Muscle layer of colon (tissue), 2 donors: ENCODE data around the gene P2RY2.
"Not testable (repeated sequence)": the region's sequence is repeated elsewhere in the genome, so short reads cannot be mapped to it uniquely, and the experiment has no call there.

ENCODE experiments used
- H3K27ac ChIP-seq: one replicate; pipeline ENCODE4 v1.7.0; 2013; ENCODE audit warnings: low read depth, mild to moderate bottlenecking, low read length, moderate library complexity
- H3K27me3 ChIP-seq, 2 donors: one replicate each; pipeline ENCODE4 v1.7.0; 2013; ENCODE audit warnings: low read length in 2 of 2, mild to moderate bottlenecking in 2 of 2; ENCODE audit not compliant: insufficient read depth in 2 of 2, control insufficient read depth in 1 of 2
- H3K36me3 ChIP-seq: one replicate; pipeline ENCODE4 v1.7.0; 2013; ENCODE audit warnings: mild to moderate bottlenecking, low read length; ENCODE audit not compliant: insufficient read depth
- H3K4me1 ChIP-seq: one replicate; pipeline ENCODE4 v1.7.0; 2013; ENCODE audit warnings: mild to moderate bottlenecking, low read length; ENCODE audit not compliant: insufficient read depth
- H3K4me3 ChIP-seq, 2 donors: one replicate each; pipeline ENCODE4 v1.7.0; 2013; ENCODE audit warnings: low read length in 2 of 2, low read depth in 1 of 2, mild to moderate bottlenecking in 1 of 2, moderate library complexity in 1 of 2
- H3K9ac ChIP-seq: one replicate; pipeline ENCODE4 v1.7.0; 2013; ENCODE audit warnings: low read length
- H3K9me3 ChIP-seq: one replicate; pipeline ENCODE4 v1.7.0; 2013; ENCODE audit warnings: mild to moderate bottlenecking, low read length
- donor health status: abdominal sarcoma.
- donor health status: Adenocarcinoma of cecum.

P2RY2 gene

GRCh38 chr11:73189723-73190556, 28.1 kb upstream of the P2RY2 start:
- H3K9me3 ChIP-seq, result no peaks in the 10 kb centered on the region
- no peak overlapping the region for H3K4me3 ChIP-seq
- H3K27ac ChIP-seq, result no peak overlapping the region
- H3K36me3 ChIP-seq, result no peaks in the 10 kb centered on the region
- H3K4me1 ChIP-seq, result no peaks in the 10 kb centered on the region
- H3K9ac ChIP-seq, result no peak overlapping the region
- H3K27me3 ChIP-seq, result no peaks in the 10 kb centered on the region

- no peaks in the 10 kb centered on the region for H3K36me3 ChIP-seq
- no peaks in the 10 kb centered on the region for H3K27me3 ChIP-seq
- H3K27ac ChIP-seq, result no peak overlapping the region
- H3K9ac ChIP-seq, result no peak overlapping the region
- H3K9me3 ChIP-seq, result no peaks in the 10 kb centered on the region
- no peaks in the 10 kb centered on the region for H3K4me1 ChIP-seq
- no peak overlapping the region for H3K4me3 ChIP-seq
Measured at GRCh38 chr11:73190557-73190885, 27.6 kb upstream of the P2RY2 start.

DNA sequence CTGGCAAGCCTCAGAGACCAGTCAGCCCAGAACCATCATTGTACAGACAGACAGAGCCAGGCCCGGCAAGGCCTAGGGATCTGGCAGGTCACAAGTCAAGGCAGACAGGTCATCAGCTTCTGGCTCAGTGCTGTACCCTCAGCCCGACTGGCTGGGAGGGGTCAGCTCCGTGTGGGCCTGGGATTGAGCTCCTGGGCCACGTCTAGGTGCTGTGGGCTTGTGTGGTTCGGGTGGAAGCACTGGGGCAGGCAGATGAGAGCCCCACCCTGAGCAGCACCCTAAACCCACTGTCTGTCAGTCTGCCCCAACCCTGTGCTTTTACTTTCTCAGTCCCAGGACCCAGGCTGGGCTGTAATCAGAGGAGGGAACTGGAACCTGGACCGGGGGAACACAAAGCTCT, 26.9 kb upstream of the P2RY2 start:
- Histone ChIP-seq H3K9ac (no peak overlapping the region), H3K36me3 (no peaks in the 10 kb centered on the region), H3K27ac (no peak overlapping the region), H3K4me3 (no peak overlapping the region), H3K9me3 (no peaks in the 10 kb centered on the region), H3K4me1 (no peaks in the 10 kb centered on the region), H3K27me3 (no peaks in the 10 kb centered on the region)

DNA sequence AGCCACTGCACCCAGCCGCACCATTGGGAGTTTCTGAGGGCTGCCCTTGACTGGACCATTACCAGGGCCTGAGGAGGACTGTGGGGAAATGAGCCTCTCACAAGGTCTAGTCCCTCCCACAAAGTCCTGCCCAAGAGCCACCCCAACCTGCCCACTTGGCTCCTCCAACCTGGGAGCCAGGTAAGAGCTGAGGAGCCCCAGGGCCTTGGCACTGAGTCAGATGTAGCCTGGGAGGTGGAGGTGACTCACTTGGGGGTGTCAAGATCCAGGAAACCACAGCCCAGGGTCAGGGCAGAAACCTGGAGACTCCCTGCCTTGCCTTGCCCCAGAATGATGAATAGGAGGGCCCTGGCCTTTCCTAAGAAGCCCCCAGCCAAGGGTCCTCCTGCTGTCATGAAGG, 25.8 kb upstream of the P2RY2 start:
- Histone ChIP-seq H3K9me3 (no peaks in the 10 kb centered on the region), H3K9ac (no peak overlapping the region), H3K4me3 (no peak overlapping the region), H3K36me3 (no peaks in the 10 kb centered on the region), H3K27ac (no peak overlapping the region), H3K27me3 (no peaks in the 10 kb centered on the region), H3K4me1 (no peaks in the 10 kb centered on the region)

DNA sequence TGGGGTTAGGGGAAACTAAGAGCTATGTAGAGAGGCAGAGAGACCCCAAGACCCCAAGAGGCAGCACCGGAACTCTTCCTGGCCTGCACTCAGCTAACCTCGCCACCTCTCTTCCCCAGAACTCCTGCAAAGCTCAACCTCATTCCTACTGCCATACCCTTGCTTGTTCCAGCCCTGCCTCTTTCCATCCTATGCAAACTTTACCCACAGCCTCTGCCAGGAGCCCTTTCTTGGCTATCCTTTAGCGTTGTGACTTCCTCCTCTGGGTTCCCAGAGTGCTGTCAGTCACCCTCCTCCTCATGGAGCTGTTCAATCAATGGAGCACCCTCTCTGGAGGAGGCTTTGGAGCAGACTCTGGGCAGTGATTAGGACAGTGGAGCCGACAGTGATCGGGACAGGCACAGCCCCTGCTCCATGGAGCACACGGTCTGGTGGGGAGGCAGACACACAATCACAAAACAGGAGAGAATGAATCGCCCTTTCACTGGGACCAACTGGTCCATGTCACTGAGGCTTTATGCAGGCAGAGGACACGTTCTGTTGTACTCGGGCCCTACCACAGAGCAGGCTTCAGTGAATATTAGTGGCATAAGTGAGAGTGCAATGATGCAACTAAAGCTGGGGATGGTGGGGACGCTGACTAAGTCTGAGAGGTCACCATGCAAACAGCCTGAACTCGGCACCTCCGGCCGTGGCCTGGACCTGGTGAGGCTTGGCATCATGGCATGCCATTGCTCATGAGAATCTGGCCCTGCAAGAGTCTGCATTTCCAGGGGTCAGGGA, 24.6 kb upstream of the P2RY2 start:
- Histone ChIP-seq H3K27ac (no peak overlapping the region), H3K27me3 (no peaks in the 10 kb centered on the region), H3K4me1 (no peaks in the 10 kb centered on the region), H3K36me3 (no peaks in the 10 kb centered on the region), H3K9me3 (no peaks in the 10 kb centered on the region), H3K9ac (no peak overlapping the region), H3K4me3 (no peak overlapping the region)

- Histone ChIP-seq H3K27ac (no peak overlapping the region), H3K9ac (no peak overlapping the region), H3K9me3 (no peaks in the 10 kb centered on the region)
Measured at GRCh38 chr11:73194034-73194507, 24.0 kb upstream of the P2RY2 start.

GRCh38 chr11:73194593-73194992, 23.5 kb upstream of the P2RY2 start:
- Histone ChIP-seq H3K27me3 (no peaks in the 10 kb centered on the region), H3K9me3 (no peaks in the 10 kb centered on the region), H3K4me1 (no peaks in the 10 kb centered on the region), H3K9ac (no peak overlapping the region), H3K27ac (no peak overlapping the region), H3K36me3 (no peaks in the 10 kb centered on the region), H3K4me3 (no peak overlapping the region)

More at GRCh38 chr11:73194034-73194507, 24.0 kb upstream of the P2RY2 start:
- Histone ChIP-seq H3K4me3 (no peak overlapping the region), H3K27me3 (no peaks in the 10 kb centered on the region), H3K36me3 (no peaks in the 10 kb centered on the region), H3K4me1 (no peaks in the 10 kb centered on the region)

GRCh38 chr11:73195191-73196007, 22.7 kb upstream of the P2RY2 start:
- Histone ChIP-seq H3K9me3 (no peaks in the 10 kb centered on the region), H3K27ac (no peak overlapping the region), H3K9ac (no peak overlapping the region), H3K4me1 (no peaks in the 10 kb centered on the region), H3K36me3 (no peaks in the 10 kb centered on the region), H3K4me3 (no peak overlapping the region), H3K27me3 (no peaks in the 10 kb centered on the region)

DNA sequence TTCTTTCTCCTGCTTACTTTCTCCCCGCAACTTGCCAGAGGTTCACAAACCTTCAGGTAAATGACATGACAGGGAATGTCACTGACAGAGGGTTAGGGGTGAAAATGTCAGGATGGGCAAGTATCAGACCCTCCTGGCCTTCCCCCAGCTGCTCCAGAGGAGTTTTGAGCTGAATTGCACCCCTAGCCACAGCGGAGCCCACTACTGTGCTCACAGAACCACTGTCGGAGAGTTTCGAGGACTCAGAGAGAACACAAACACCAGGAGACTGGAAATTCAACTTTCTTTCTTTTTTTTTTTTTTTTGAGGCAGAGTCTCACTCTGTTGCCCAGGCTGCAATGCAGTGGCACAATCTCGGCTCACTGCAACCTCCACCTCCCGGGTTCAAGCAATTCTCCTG, 21.5 kb upstream of the P2RY2 start:
- Histone ChIP-seq H3K9me3 (no peaks in the 10 kb centered on the region), H3K27me3 (no peaks in the 10 kb centered on the region), H3K4me3 (no peak overlapping the region), H3K4me1 (no peaks in the 10 kb centered on the region), H3K27ac (no peak overlapping the region), H3K9ac (no peak overlapping the region), H3K36me3 (no peaks in the 10 kb centered on the region)

DNA sequence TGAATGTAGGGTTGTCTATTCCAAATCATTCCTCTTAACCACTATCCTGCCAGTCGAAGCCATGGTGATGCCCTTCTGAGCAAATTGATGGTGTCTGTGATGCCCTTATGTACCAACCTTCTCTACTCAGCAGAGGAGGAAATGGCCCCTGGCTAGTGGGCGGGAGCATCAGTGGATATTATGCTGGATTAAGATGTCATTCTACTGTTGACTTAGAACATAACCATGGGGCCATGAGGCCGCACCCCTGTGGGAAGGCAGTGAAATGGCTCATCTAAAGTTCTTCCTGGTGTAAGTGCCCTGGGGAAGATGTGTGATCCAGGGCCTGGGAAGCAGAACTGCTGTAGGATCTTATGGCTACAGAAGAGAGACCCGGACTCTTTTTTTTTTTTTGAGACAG, 20.7 kb upstream of the P2RY2 start:
- Histone ChIP-seq H3K27ac (no peak overlapping the region), H3K4me3 (no peak overlapping the region), H3K9ac (no peak overlapping the region), H3K9me3 (no peaks in the 10 kb centered on the region), H3K27me3 (no peaks in the 10 kb centered on the region), H3K36me3 (no peaks in the 10 kb centered on the region), H3K4me1 (no peaks in the 10 kb centered on the region)

DNA sequence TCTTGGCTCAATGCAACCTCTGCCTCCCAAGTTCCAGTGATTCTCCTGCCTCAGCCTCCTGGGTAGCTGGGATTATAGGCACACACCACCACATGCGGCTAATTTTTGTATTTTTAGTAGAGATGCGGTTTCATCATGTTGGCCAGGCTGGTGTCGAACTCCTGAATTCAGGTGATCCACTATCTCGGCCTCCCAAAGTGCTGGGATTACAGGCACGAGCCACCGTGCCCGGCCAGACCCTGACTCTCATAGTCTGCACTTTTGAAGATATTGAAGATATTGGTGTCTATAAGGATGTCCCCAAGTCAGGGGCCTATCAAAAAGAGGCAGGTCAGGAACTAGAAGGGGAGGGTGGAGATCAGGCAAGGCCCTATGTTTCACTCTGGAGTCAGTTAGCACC, 20.3 kb upstream of the P2RY2 start:
- H3K36me3 ChIP-seq, H3K27me3 ChIP-seq, H3K4me3 ChIP-seq, H3K27ac ChIP-seq, H3K9me3 ChIP-seq, H3K9ac ChIP-seq, H3K4me1 ChIP-seq: not testable (repeated sequence)
